HepG2 (cell line): ENCODE measurements around the gene SUPT6H. TPM values are rescaled to one million over a fixed set of nuclear protein-coding genes. Genes with fewer than 3 reads are reported as not detected.

Source experiments
- BRCA1 ChIP-seq: sonication (generic); formaldehyde crosslinking; IDR thresholded peaks from 2 replicates; pipeline ENCODE4 v1.4.0; 2020; ENCODE audit warnings: missing genetic modification reagents
- CBX1 ChIP-seq: IDR thresholded peaks from one replicate; pipeline ENCODE4 v1.6.1; 2016; ENCODE audit warnings: antibody characterized with exemption, low read depth
- FOXK2 ChIP-seq: fragments of 450-650 bp; IDR thresholded peaks from 2 replicates; pipeline ENCODE4 v1.6.1; 2016
- IRX3 ChIP-seq: sonication (generic); formaldehyde crosslinking; IDR thresholded peaks from 2 replicates; pipeline ENCODE4 v1.8.1; 2023; ENCODE audit warnings: mild to moderate bottlenecking, low read depth, missing genetic modification reagents, borderline replicate concordance
- JARID2 ChIP-seq: sonication (generic); formaldehyde crosslinking; IDR thresholded peaks from 2 replicates; pipeline ENCODE4 v1.8.1; 2023; ENCODE audit warnings: missing genetic modification reagents, inconsistent platforms; ENCODE audit not compliant: insufficient replicate concordance
- MXD4 ChIP-seq: IDR thresholded peaks from 2 replicates; pipeline ENCODE4 v1.6.1; 2016; ENCODE audit warnings: mild to moderate bottlenecking, missing biosample characterization, missing genetic modification reagents
- PHF21A ChIP-seq: sonication (generic); formaldehyde crosslinking; IDR thresholded peaks from 2 replicates; pipeline ENCODE4 v1.5.0; 2020; ENCODE audit warnings: mild to moderate bottlenecking, missing genetic modification reagents
- POLR2G ChIP-seq: fragments of 200-400 bp; formaldehyde crosslinking; IDR thresholded peaks from 2 replicates; pipeline ENCODE4 v1.6.1; 2018; ENCODE audit warnings: mild to moderate bottlenecking, low read depth, low read length, moderate library complexity
- PPARG ChIP-seq: conservative IDR thresholded peaks from 2 replicates; pipeline ENCODE4 v1.6.1; 2016; ENCODE audit warnings: missing biosample characterization, missing genetic modification reagents
- RBAK ChIP-seq: sonication (generic); formaldehyde crosslinking; IDR thresholded peaks from 2 replicates; pipeline ENCODE4 v1.5.1; 2020; ENCODE audit warnings: mild to moderate bottlenecking, missing genetic modification reagents
- SALL2 ChIP-seq: sonication (generic); formaldehyde crosslinking; IDR thresholded peaks from 2 replicates; pipeline ENCODE4 v1.8.1; 2023; ENCODE audit warnings: mild to moderate bottlenecking, missing genetic modification reagents, inconsistent platforms
- SMAD1 ChIP-seq: sonication (generic); formaldehyde crosslinking; IDR thresholded peaks from 2 replicates; pipeline ENCODE4 v1.4.0; 2020; ENCODE audit warnings: missing genetic modification reagents, low read depth, mild to moderate bottlenecking, borderline replicate concordance
- SRSF1 ChIP-seq: fragments of 200-400 bp; formaldehyde crosslinking; optimal IDR thresholded peaks from 2 replicates; pipeline ENCODE3; 2017; ENCODE audit warnings: mild to moderate bottlenecking, low read depth, low read length, moderate library complexity
- TFDP1 ChIP-seq: IDR thresholded peaks from 2 replicates; pipeline ENCODE4 v1.6.1; 2016; ENCODE audit warnings: missing compliant biosample characterization, missing genetic modification reagents, borderline replicate concordance
- YEATS2 ChIP-seq: sonication (generic); formaldehyde crosslinking; IDR thresholded peaks from 2 replicates; pipeline ENCODE4 v1.4.0; 2020; ENCODE audit warnings: missing genetic modification reagents, borderline replicate concordance
- ZNF20 ChIP-seq: sonication (generic); formaldehyde crosslinking; IDR thresholded peaks from 2 replicates; pipeline ENCODE4 v1.4.0; 2020; ENCODE audit warnings: mild to moderate bottlenecking, moderate library complexity, missing genetic modification reagents
- ZNF234 ChIP-seq: sonication (generic); formaldehyde crosslinking; conservative IDR thresholded peaks from 2 replicates; pipeline ENCODE4 v1.5.1; 2020; ENCODE audit warnings: mild to moderate bottlenecking, missing genetic modification reagents
- ZNF329 ChIP-seq: sonication (generic); formaldehyde crosslinking; IDR thresholded peaks from 2 replicates; pipeline ENCODE4 v1.9.0; 2021; ENCODE audit warnings: low read depth, mild to moderate bottlenecking, missing genetic modification reagents
- ZNF446 ChIP-seq: sonication (generic); formaldehyde crosslinking; IDR thresholded peaks from 2 replicates; pipeline ENCODE4 v1.5.0; 2020; ENCODE audit warnings: mild to moderate bottlenecking, missing genetic modification reagents
- ZNF547 ChIP-seq: sonication (generic); formaldehyde crosslinking; IDR thresholded peaks from 2 replicates; pipeline ENCODE4 v1.5.1; 2020; ENCODE audit warnings: mild to moderate bottlenecking, missing genetic modification reagents
- ZNF558 ChIP-seq: sonication (generic); formaldehyde crosslinking; IDR thresholded peaks from 2 replicates; pipeline ENCODE4 v1.9.0; 2022; ENCODE audit warnings: mild to moderate bottlenecking, missing genetic modification reagents, borderline replicate concordance
- polyA plus RNA-seq, 8 experiments: library from polyadenylated mRNA; depleted of rRNA in 3 of 8; stranded (reverse) in 7 of 8; unstranded in 1 of 8; fragments of >200 nt; fragmentation: Illumina TruSeq in 4 of 8; extraction: Trizol in 4 of 8; gene quantifications; 2 replicates each; pipeline versions ENCODE4 v1.2.1 to v1.2.3, GENCODE V29; 2011 to 2016; ENCODE audit warnings: low read depth in 4 of 8, missing spikeins in 1 of 8, mixed read lengths in 1 of 8; ENCODE audit not compliant: insufficient read depth in 1 of 8
- total RNA-seq, 5 experiments: library from RNA; depleted of rRNA; stranded (reverse); fragments of >200 nt; fragmentation: Illumina TruSeq; extraction: Trizol; gene quantifications; 2 replicates each; pipeline ENCODE4 v1.2.3, GENCODE V29; 2016; ENCODE audit warnings: low read depth in 1 of 5
- TF ChIP-seq, protein P1 (sequence below): sonication (generic); formaldehyde crosslinking; IDR thresholded peaks from 2 replicates; pipeline ENCODE4 v1.4.0; 2020; ENCODE audit warnings: missing genetic modification reagents
- TF ChIP-seq, protein P2 (sequence below): sonication (generic); formaldehyde crosslinking; IDR thresholded peaks from 2 replicates; pipeline ENCODE4 v1.8.1; 2023; ENCODE audit warnings: mild to moderate bottlenecking, missing genetic modification reagents
- TF ChIP-seq, protein P3 (sequence below), 2 experiments: sonication (generic) in 1 of 2; formaldehyde crosslinking in 1 of 2; IDR thresholded peaks; 2 replicates each; pipeline versions ENCODE4 v1.4.0 to v1.6.1; 2018 to 2020; ENCODE audit warnings: missing genetic modification reagents in 2 of 2, borderline replicate concordance in 1 of 2, low read depth in 1 of 2, mild to moderate bottlenecking in 1 of 2, missing biosample characterization in 1 of 2

Gene SUPT6H
- total and polyA plus RNA-seq, 2 of the 13 experiments (the other 11 are each of a cell fraction or from before 2014, with no cell fraction given): 32.7 to 39.9 TPM

GRCh38 chr17:28661635-28662526 lies at the start of gene SUPT6H, which contains the start of gene SDF2 (continued):
- no peak for TF ChIP-seq RBAK (CRISPR knock-in tag)
- no peak for TF ChIP-seq SALL2 (CRISPR knock-in tag)
- TF ChIP-seq, protein P1, sequence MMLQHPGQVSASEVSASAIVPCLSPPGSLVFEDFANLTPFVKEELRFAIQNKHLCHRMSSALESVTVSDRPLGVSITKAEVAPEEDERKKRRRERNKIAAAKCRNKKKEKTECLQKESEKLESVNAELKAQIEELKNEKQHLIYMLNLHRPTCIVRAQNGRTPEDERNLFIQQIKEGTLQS (CRISPR knock-in tag): 0 out of 2 replicates have a peak, but pooled peaks have one; percentile 22
- peak; percentile 84 for TF ChIP-seq ZNF547 (CRISPR knock-in tag)
- peak; percentile 80; the same call in 1 of the 2 replicates for TF ChIP-seq PHF21A (CRISPR knock-in tag)
- no peak for TF ChIP-seq ZNF20
- TF ChIP-seq, protein P2, sequence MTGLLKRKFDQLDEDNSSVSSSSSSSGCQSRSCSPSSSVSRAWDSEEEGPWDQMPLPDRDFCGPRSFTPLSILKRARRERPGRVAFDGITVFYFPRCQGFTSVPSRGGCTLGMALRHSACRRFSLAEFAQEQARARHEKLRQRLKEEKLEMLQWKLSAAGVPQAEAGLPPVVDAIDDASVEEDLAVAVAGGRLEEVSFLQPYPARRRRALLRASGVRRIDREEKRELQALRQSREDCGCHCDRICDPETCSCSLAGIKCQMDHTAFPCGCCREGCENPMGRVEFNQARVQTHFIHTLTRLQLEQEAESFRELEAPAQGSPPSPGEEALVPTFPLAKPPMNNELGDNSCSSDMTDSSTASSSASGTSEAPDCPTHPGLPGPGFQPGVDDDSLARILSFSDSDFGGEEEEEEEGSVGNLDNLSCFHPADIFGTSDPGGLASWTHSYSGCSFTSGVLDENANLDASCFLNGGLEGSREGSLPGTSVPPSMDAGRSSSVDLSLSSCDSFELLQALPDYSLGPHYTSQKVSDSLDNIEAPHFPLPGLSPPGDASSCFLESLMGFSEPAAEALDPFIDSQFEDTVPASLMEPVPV (CRISPR knock-in tag): 0 out of 2 replicates have a peak, but pooled peaks have one; percentile 11
- TF ChIP-seq ZNF329 (CRISPR knock-in tag): no peak; the same call in 1 of the 2 replicates
- TF ChIP-seq ZNF558 (CRISPR knock-in tag): peak; percentile 87; the same call in 1 of the 2 replicates
- TF ChIP-seq ZNF234: no peak
- TF ChIP-seq FOXK2: no peak
- TF ChIP-seq CBX1: no peak
- 0 out of 2 replicates have a peak, but pooled peaks have one; percentile 3 for TF ChIP-seq BRCA1
- no peak for TF ChIP-seq JARID2
- TF ChIP-seq TFDP1 (CRISPR knock-in tag): peak; percentile 75; the same call in 1 of the 2 replicates
- peak; percentile 79 for TF ChIP-seq SRSF1
- peak; percentile 96 for TF ChIP-seq POLR2G
- no peak for TF ChIP-seq ZNF446 (CRISPR knock-in tag)
- TF ChIP-seq SMAD1 (CRISPR knock-in tag): no peak
- peak; percentile 90 for TF ChIP-seq YEATS2 (CRISPR knock-in tag)
- TF ChIP-seq, protein P3, sequence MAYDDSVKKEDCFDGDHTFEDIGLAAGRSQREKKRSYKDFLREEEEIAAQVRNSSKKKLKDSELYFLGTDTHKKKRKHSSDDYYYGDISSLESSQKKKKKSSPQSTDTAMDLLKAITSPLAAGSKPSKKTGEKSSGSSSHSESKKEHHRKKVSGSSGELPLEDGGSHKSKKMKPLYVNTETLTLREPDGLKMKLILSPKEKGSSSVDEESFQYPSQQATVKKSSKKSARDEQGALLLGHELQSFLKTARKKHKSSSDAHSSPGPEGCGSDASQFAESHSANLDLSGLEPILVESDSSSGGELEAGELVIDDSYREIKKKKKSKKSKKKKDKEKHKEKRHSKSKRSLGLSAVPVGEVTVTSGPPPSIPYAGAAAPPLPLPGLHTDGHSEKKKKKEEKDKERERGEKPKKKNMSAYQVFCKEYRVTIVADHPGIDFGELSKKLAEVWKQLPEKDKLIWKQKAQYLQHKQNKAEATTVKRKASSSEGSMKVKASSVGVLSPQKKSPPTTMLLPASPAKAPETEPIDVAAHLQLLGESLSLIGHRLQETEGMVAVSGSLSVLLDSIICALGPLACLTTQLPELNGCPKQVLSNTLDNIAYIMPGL (CRISPR knock-in tag; IDR thresholded peaks at IDR 0.05; ENCODE audit: borderline replicate concordance in 1 of 2, low read depth in 1 of 2): peak; percentile 39 to 76; a peak in 2 of 4 replicates
- no peak for TF ChIP-seq IRX3 (CRISPR knock-in tag)
- peak; percentile 75; the same call in 1 of the 2 replicates for TF ChIP-seq MXD4 (CRISPR knock-in tag)
- 0 out of 2 replicates have a peak, but pooled peaks have one; percentile 39 for TF ChIP-seq PPARG (CRISPR knock-in tag)
